Body of pancreas (tissue), 4 donors: ENCODE measurements around the gene NPNT.

Experiments
- POLR2A ChIP-seq, 3 donors: fragments of 450-650 bp; IDR thresholded peaks; one replicate each; pipeline ENCODE4 v1.6.1; 2016; ENCODE audit warnings: antibody characterized with exemption in 3 of 3, mild to moderate bottlenecking in 2 of 3
- TF ChIP-seq, protein P1 (sequence below), 7 experiments: fragments of 450-650 bp in 4 of 7; fragments of 200-600 bp in 3 of 7; sonication (generic) in 3 of 7; IDR thresholded peaks; one replicate each; pipeline ENCODE4 v1.5.1; 2016 to 2019; ENCODE audit warnings: antibody characterized with exemption in 7 of 7

DNA sequence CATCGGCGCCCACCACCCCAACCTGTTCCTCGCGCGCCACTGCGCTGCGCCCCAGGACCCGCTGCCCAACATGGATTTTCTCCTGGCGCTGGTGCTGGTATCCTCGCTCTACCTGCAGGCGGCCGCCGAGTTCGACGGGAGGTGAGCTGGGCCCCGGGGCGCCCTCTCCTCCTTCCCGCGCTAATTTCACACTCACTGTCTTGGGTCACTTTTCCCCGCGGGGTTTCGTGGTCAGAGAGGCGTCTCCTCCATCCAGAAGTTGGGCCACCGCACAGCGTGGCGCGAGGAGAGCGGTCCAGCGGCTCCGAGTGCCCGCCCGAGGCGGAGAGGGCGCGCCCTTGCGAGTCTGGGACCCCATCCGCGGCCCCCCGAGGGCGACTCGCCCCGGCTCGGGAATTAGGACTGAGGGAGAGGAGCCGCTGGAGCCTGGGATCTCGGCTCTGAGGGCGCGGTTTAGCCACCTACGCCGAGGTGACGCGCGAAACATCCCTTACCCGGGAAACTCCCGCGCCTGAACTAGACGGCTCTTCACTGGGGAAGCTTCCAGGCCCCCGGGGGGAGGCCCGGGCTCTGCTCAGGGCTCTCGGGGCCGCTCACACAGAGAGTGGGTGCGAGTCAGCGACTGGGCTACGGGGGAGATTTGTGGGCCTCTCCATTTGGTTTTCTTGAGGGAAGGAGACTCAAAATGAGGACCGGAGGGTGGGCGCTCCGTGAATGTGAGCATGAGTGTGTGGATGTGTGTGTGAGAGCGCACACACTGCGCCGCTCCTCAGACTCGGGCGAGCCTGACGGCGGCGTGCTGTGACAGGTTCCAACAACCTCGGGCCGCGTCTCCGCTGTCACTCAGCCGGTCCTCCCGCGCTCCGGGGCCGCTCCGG, 551 bp downstream of the NPNT start:
- TF ChIP-seq, protein P1, sequence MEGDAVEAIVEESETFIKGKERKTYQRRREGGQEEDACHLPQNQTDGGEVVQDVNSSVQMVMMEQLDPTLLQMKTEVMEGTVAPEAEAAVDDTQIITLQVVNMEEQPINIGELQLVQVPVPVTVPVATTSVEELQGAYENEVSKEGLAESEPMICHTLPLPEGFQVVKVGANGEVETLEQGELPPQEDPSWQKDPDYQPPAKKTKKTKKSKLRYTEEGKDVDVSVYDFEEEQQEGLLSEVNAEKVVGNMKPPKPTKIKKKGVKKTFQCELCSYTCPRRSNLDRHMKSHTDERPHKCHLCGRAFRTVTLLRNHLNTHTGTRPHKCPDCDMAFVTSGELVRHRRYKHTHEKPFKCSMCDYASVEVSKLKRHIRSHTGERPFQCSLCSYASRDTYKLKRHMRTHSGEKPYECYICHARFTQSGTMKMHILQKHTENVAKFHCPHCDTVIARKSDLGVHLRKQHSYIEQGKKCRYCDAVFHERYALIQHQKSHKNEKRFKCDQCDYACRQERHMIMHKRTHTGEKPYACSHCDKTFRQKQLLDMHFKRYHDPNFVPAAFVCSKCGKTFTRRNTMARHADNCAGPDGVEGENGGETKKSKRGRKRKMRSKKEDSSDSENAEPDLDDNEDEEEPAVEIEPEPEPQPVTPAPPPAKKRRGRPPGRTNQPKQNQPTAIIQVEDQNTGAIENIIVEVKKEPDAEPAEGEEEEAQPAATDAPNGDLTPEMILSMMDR (IDR thresholded peaks at IDR 0.05), result peak in 6 of 7 experiments; percentile 8 to 50 (median 35)
- TF ChIP-seq POLR2A (IDR thresholded peaks at IDR 0.05), result peak; percentile 0 to 56 (median 48)
